ENCODE data around the gene IFT27.
A peak's percentile ranks its signal among the peaks of the same experiment; 100 is the strongest.
"Not testable (repeated sequence)": the region's sequence is repeated elsewhere in the genome, so short reads cannot be mapped to it uniquely, and the experiment has no call there.

IFT27 gene

GRCh38 chr22:36765131-36765942 is 10.6 kb downstream of the IFT27 start:
- no peak for DNase-seq (ENCODE audit: low read depth in 2 of 2)

DNA sequence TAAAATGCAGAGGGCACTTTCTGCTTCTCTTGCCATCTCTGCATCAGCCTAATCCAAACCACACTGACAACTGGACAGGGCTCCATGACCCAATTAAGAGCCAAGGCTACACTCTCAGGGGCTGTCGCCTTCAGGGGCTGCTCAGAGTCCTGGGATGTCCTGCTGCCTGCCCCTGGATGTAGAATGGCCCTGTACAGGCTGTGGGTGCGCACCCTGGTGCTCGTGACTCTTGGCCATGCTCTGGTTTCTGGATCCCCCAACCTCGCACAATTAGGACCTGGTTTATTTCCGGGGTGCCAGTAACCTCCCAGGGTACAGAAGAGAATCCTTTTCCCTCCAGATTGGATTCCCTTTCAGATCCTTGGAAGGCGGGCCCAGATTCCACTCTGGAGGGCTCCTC is 11.3 kb downstream of the IFT27 start:
- DNase-seq (ENCODE audit: low read depth in 2 of 2): no peak

GRCh38 chr22:36764060-36764459 is 11.9 kb downstream of the IFT27 start:
- DNase-seq (ENCODE audit: low read depth in 2 of 2): no peak

GRCh38 chr22:36763576-36763975 is 12.3 kb downstream of the IFT27 start:
- DNase-seq (ENCODE audit: low read depth in 2 of 2): no peak

- no peak for DNase-seq (ENCODE audit: low read depth in 2 of 2)
Measured at GRCh38 chr22:36762687-36763260, 13.1 kb downstream of the IFT27 start.

DNA sequence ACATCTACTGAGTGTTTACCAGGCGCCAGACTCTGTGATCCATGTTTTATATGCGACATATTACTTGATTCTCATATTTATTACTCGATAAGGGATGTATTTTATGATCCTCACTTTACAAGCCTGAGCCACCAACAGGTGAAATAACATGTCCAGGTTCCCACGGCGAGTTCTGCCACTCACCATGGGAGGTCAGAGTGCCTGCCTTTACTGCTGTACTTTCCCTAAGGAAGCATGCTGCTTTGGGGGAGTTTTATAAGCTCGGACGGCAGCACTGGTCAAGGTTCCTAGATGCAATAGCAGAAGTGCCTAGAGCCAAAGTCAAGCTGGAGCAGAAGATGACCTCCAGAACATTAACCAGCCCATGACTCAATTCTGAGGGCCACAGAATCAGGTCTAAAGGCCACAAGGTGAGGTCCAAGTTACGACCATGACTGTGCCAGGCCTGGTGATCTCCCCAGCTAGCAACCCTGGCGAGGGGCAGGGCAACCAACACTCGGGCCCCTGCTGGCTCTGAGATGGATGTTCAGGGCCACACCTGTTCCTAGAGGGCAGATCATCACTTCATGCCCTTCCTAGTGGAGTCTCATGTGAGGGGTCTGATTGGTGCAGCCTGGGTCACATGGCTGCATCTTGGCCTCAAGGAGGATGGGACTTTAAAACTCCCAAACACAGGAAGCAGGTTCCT is 14.2 kb downstream of the IFT27 start:
- no peak for DNase-seq (ENCODE audit: low read depth in 2 of 2)

DNA sequence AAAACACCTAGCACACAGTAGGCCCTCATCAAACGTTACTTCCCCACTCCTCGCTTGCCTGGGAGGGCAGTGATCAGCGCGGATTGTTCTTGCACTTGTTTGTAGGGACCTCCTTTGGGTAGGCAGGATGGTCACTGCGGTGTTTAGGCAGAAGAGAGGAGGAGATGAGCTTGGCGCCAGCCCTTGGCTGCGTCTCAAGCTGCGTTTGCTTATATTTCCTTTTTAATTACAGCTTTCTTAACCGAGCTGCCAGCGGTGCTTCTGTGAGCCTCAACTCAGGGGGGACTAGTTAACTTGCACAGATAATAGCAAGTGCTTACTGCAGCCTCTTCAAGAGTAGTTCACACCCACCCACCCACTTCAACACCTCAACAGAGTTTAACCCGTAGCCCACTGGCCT is 15.1 kb downstream of the IFT27 start:
- no peak for DNase-seq (ENCODE audit: low read depth in 2 of 2)

DNA sequence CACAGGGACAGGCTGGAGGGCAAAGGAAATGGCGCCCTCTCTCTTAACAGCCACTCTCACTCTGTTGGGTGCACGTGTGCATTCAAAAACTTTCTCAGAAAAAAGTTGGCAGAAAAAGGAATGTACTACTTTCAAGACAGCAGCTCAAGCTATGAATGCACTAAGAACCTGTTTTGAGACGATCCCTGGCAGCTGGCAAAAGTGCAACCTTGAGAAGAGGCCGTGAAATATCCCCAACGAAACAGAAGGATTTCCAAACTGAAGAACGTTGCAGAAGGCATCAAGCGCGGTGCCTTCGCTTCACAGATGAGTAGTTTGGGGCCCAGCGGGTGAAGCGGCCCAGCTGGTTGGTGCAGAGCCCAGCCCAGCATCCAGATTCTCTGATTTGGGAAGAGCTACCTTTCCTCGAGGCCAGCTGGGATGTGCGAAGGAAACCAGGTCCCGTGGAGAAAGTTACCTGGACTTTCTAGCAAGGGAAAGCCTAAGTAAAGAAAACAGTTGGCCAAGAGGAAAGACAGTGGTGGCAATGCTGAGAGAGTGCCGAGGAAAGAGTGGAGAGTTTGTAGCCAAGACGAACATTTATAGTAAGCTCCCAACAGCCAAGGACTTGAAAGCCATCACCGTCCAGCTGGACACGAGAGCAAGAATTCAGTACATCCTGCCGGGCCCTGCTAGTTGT is 16.3 kb downstream of the IFT27 start:
- no peak for DNase-seq (ENCODE audit: low read depth in 2 of 2)

GRCh38 chr22:36758792-36759271 is 17.1 kb downstream of the IFT27 start:
- no peak for DNase-seq (ENCODE audit: low read depth in 2 of 2)

GRCh38 chr22:36757668-36758211 is 18.2 kb downstream of the IFT27 start:
- peak; percentile 42 to 55 for DNase-seq (ENCODE audit: low read depth in 2 of 2)

GRCh38 chr22:36756746-36757655 is 18.9 kb downstream of the IFT27 start:
- no peak for DNase-seq (ENCODE audit: low read depth in 2 of 2)

- no peak for DNase-seq (ENCODE audit: low read depth in 2 of 2)
Measured at GRCh38 chr22:36756031-36756430, 19.9 kb downstream of the IFT27 start.

DNA sequence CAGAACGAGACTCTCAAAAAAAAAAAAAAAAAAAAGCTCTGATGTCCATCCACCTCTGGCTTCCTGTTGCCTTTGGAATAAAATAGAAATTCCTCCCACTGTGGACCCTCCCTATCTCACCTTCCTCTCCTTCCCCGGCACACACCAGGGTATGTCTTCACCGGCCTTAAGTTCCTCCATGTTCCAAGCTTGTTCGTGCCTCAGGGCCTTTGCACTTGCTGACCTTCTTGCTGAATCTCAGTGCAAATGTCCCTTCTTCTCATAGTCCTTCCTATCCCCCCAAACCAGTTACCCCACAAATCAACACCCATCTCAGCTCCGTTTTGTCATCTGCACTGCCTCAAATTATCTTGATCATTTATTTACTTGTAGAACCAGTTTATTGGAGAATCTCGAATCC is 20.6 kb downstream of the IFT27 start:
- no peak for DNase-seq (ENCODE audit: low read depth in 2 of 2)

DNA sequence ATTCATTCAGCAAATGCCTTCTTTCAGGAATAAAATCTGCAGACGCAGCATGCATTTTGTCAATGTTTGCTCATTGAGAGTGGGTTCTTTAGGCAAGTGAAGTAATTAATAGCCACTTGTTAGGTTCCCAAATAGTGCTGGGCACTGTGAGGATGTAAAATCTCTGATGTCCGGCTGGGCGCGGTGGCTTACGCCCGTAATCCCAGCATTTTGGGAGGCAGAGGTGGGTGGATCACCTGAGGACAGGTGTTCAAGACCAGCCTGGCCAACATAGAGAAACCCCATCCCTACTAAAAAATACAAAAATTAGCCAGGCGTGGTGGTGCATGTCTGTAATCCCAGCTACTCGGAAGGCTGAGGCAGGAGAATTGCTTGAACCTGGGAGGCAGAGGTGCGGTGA is 21.0 kb downstream of the IFT27 start:
- DNase-seq (ENCODE audit: low read depth in 2 of 2): not testable (repeated sequence)

DNA sequence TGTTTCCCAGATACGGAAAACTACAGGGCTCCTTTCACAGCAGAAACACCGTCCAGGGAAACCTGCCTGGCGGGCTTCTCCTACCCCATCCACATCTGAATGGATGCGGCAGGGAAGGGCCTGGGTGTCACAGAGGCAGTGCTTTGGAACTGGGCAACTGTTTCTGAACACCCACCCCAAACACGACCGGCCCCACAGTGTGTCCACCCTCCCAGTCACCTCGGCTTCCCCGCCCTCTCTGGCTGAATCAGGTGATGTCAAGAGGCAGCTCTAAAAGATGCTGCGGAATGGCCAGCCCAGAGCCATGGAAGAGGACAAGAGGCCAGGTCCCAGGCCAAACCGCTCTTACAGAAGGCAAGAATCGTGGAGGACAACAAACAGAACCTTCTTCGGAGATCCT is 22.0 kb downstream of the IFT27 start:
- DNase-seq (ENCODE audit: low read depth in 2 of 2): no peak

DNA sequence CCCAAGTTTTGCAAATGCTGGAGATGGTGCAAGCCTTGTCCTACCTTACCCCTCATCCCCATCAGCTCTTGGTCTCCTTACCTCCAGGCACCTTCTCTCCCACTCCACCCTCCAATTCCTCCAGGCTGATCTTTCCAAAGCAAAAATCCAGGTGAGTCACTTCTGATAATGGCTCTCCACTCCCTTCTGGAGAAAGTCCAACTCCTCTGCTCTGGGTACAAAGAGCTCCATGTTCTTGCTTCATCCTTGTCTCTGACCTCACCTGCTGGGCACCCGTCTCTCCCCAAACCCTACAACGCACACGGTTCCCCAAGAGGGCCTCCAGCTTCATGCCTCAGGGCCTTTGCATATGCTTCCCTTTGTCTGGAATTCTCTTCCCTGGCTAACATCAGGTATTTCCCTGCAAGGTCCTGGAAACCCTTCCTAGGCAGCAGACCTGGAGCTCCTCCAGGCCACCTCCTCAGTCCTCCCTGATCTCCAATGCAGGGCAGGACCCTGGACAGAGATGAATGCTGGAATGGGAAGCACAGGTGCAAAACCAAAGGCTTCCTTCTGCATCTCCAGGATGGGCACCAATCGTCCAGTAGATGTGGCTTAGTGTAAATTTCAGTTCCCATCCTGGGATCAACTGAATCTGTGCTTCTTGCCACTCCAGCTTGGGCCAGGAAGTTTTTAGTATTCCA is 22.7 kb downstream of the IFT27 start:
- no peak for DNase-seq (ENCODE audit: low read depth in 2 of 2)

DNA sequence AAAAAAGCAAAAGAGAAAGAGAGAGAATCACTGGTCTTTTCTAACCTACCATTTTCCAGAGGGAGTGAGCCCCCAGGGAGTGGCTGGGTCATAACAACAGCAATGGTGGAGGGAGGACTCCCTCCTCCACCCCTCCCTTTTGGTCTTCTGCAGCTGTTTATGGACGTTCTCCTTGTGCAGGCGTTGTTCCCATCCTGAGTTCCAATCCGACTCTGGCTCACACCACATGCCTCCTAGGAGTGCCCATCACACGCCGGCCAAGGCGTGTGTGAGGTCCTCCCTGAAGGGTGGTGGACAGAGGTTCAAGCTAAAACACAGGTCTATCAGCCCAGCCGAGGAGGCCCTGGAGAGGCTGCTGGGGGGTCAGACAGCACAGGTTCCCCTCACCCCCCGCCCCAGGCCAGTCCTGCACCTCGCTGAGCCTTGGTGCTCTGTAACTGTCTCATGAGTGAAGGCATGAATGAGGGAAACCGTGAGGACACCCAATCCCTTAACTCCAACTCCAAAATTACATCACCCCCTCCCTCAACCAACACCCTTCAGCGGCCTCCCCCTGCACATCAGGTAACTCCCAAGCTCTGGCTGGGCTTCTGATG is 29.4 kb downstream of the IFT27 start:
- DNase-seq (ENCODE audit: low read depth in 2 of 2): no peak

DNA sequence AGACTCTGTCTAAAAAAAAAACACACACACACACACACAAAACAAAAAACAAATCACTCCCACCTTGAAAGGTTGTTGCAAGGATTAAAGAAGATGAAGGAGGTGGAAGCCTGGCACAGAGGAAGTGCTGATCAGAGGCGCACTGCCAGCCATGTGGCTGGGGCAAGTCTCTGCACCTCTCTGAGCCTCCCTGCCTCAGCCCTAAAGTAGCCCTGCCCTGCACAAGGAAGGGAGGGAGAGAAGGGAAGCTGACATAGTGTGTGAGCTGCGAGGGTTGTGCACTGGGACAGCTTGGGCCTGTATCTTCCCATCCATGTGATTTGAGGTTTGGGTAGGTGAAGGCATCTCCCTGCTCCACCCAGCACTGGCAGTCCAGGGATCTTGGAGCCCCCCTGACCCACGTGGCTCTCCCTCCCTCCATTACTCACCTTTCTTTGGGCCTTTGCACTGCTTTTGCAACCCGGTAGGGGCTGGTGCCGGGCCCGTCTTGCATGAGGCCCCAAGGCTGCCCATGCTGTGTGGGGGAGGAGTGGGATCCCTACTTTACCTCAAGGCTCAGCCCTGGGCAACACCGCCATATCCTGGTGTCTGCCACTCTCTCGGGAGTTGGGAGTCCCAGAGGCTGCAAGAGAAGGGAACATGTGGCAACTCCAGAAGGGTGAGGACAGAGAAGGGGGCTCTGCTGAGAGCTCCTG is 30.5 kb downstream of the IFT27 start:
- no peak for DNase-seq (ENCODE audit: low read depth in 2 of 2)

- no peak for DNase-seq (ENCODE audit: low read depth in 2 of 2)
Measured at GRCh38 chr22:36744791-36745190, 31.1 kb downstream of the IFT27 start.
